ENCODE measurements around the gene TLN1. TPM values are rescaled to one million over a fixed set of nuclear protein-coding genes. Genes with fewer than 3 reads are reported as not detected.
A peak's percentile ranks its signal among the peaks of the same experiment; 100 is the strongest.

The TLN1 gene
- total RNA-seq (272 and 280 TPM in 2 replicates), polyA plus RNA-seq (97.2 and 102 TPM in 2 replicates), polyA minus RNA-seq (247 and 332 TPM in 2 replicates)
- total RNA-seq (2013) = 145 TPM

GRCh38 chr9:35732185-35732799 is at the start of gene TLN1, which contains the start of gene CREB3:
Gene TLN1 (minus strand): TSS chr9:35732195. CDS start chr9:35725694, 6,501 bp downstream.
Gene CREB3 (plus strand): TSS chr9:35732666. CDS start chr9:35732773, 107 bp downstream.
- peak within 1 kb of the TSS; percentile 96 for H3K27ac Mint-ChIP-seq
- intact Hi-C loops (cut with micrococcal nuclease) = loop anchor here (1.0 to 10.0 kb wide), 14 partner anchors 13 to 1915 kb away; partner anchors contain the start of genes CCDC107, CLTA, FANCG and GBA2
- Histone ChIP-seq H3K27me3 (replicated peaks in 1 of 4; ENCODE audit: control extremely low read depth in 1 of 4, control insufficient read depth in 3 of 4, insufficient read depth in 4 of 4, low read length in 3 of 4) (no peaks in the 10 kb centered on the region), H3K27ac (ENCODE audit: low read length in 2 of 2) (peak within 1 kb of the TSS; percentile 69 to 92), H3K9ac (ENCODE audit: low read length) (peak within 1 kb of the TSS; percentile 84), H3K4me2 (replicated peaks; ENCODE audit: low read depth, low read length, poor library complexity, severe bottlenecking) (peak within 1 kb of the TSS; percentile 89), H4K20me1 (ENCODE audit: control insufficient read depth, insufficient read depth, low read length, poor library complexity, severe bottlenecking) (peaks cover 37% of the 10 kb centered on the region), H2AFZ (ENCODE audit: insufficient read depth, low read depth, low read length, poor library complexity, severe bottlenecking) (peak within 1 kb of the TSS; percentile 90), H3K36me3 (replicated peaks in 1 of 2; ENCODE audit: control extremely low read depth in 1 of 2, control insufficient read depth in 1 of 2, extremely low read depth in 1 of 2, insufficient read depth in 2 of 2, low read length in 1 of 2) (peaks cover 1 to 44% of the 10 kb centered on the region in 2 experiments), H3K4me1 (ENCODE audit: control insufficient read depth in 2 of 2, insufficient read depth in 2 of 2, low read length in 2 of 2) (peaks cover 52 to 60% of the 10 kb centered on the region in 2 donors), H3K79me2 (ENCODE audit: control insufficient read depth, insufficient read depth, low read length) (peaks cover 60% of the 10 kb centered on the region), H3K9me3 (ENCODE audit: control extremely low read depth in 1 of 3, control insufficient read depth in 2 of 3, insufficient read depth in 1 of 3, low read length in 2 of 3) (no peaks in the 10 kb centered on the region), H3K4me3 (ENCODE audit: control extremely low read depth in 1 of 5, extremely low read depth in 1 of 5, insufficient read depth in 1 of 5, low read depth in 2 of 5, low read length in 4 of 5) (peak within 1 kb of the TSS; percentile 52 to 87 (median 82))
- ChIA-PET POLR2A (interaction anchor here (0.6 to 4.4 kb wide), 14 partner anchors 14 to 148 kb away, joined by 3 to 29 read pairs (median 5); partner anchors contain the start of genes CCDC107, GBA2, MSMP and RGP1), CTCF (interaction anchor here (0.7 to 9.7 kb wide), 33 partner anchors 9 to 254 kb away, joined by 3 to 142 read pairs (median 6); partner anchors contain the start of genes ARHGEF39, CCDC107, GBA2 and HINT2)
- no peak for TF ChIP-seq EZH2 (IDR thresholded peaks at IDR 0.05; ENCODE audit: borderline replicate concordance, insufficient read depth, low read depth, low read length, poor library complexity, severe bottlenecking)
- no peak for TF ChIP-seq CTCF (IDR thresholded peaks at IDR 0.05)
- H3K4me1 Mint-ChIP-seq = peaks cover 12% of the 10 kb centered on the region
- no peak within 1 kb of the TSS for H3K4me3 Mint-ChIP-seq
- H3K27me3 Mint-ChIP-seq = no peaks in the 10 kb centered on the region
- no peaks in the 10 kb centered on the region for H3K9me3 Mint-ChIP-seq (ENCODE audit: insufficient read depth)
- DNase-seq (peak; percentile 98), ATAC-seq (ENCODE audit: low read depth) (peak; percentile 87)
- under 1% methylated on average over 49 of the region's 49 CpGs for WGBS (ENCODE audit: insufficient coverage)

GRCh38 chr9:35781066-35781465 is 49.1 kb upstream of the TLN1 start:
- H3K9me3 ChIP-seq (ENCODE audit: control extremely low read depth in 1 of 3, control insufficient read depth in 2 of 3, insufficient read depth in 1 of 3, low read length in 2 of 3) = no peaks in the 10 kb centered on the region
- Mint-ChIP-seq H3K9me3 (ENCODE audit: insufficient read depth) (no peaks in the 10 kb centered on the region), H3K27me3 (no peaks in the 10 kb centered on the region), H3K27ac (no peak overlapping the region), H3K4me3 (no peak overlapping the region), H3K4me1 (peaks cover 2% of the 10 kb centered on the region)
- peaks cover 2 to 3% of the 10 kb centered on the region in 2 donors for H3K4me1 ChIP-seq (ENCODE audit: control insufficient read depth in 2 of 2, insufficient read depth in 2 of 2, low read length in 2 of 2)
- TF ChIP-seq EZH2 (IDR thresholded peaks at IDR 0.05; ENCODE audit: borderline replicate concordance, insufficient read depth, low read depth, low read length, poor library complexity, severe bottlenecking) (no peak), CTCF (IDR thresholded peaks at IDR 0.05) (no peak)
- no peak overlapping the region for H3K4me3 ChIP-seq (ENCODE audit: control extremely low read depth in 1 of 5, extremely low read depth in 1 of 5, insufficient read depth in 1 of 5, low read depth in 2 of 5, low read length in 4 of 5)
- H3K9ac ChIP-seq (ENCODE audit: low read length) = no peak overlapping the region
- no CpG with 5 or more reads among the region's 2 CpGs for WGBS (ENCODE audit: insufficient coverage)
- H3K27ac ChIP-seq (ENCODE audit: low read length in 2 of 2) = no peak overlapping the region
- DNase-seq = no peak
- no peak overlapping the region for H3K4me2 ChIP-seq (replicated peaks; ENCODE audit: low read depth, low read length, poor library complexity, severe bottlenecking)
- H3K36me3 ChIP-seq (replicated peaks in 1 of 2; ENCODE audit: control extremely low read depth in 1 of 2, control insufficient read depth in 1 of 2, extremely low read depth in 1 of 2, insufficient read depth in 2 of 2, low read length in 1 of 2) = peaks cover 0 to 6% of the 10 kb centered on the region in 2 experiments
- H4K20me1 ChIP-seq (ENCODE audit: control insufficient read depth, insufficient read depth, low read length, poor library complexity, severe bottlenecking) = no peaks in the 10 kb centered on the region
- no peaks in the 10 kb centered on the region for H3K27me3 ChIP-seq (replicated peaks in 1 of 4; ENCODE audit: control extremely low read depth in 1 of 4, control insufficient read depth in 3 of 4, insufficient read depth in 4 of 4, low read length in 3 of 4)
- ATAC-seq (ENCODE audit: low read depth) = no peak
- POLR2A ChIA-PET = interaction anchor here (0.7 kb wide), 1 partner anchor 25 kb away, joined by 9 read pairs; no protein-coding TSS in a partner anchor
- H3K79me2 ChIP-seq (ENCODE audit: control insufficient read depth, insufficient read depth, low read length) = peaks cover 8% of the 10 kb centered on the region
- CTCF ChIA-PET = interaction anchor here (1.0 to 1.6 kb wide), 3 partner anchors 9 to 45 kb away, joined by 3 to 4 read pairs (median 4); no protein-coding TSS in a partner anchor
- H2AFZ ChIP-seq (ENCODE audit: insufficient read depth, low read depth, low read length, poor library complexity, severe bottlenecking) = no peak overlapping the region
- intact Hi-C loops (cut with micrococcal nuclease) = no loop called here
